GM12878 (cell line): ENCODE measurements around the gene ZNF423. TPM values are rescaled to one million over a fixed set of nuclear protein-coding genes. Genes with fewer than 3 reads are reported as not detected.

Source experiments
- ATAC-seq: fragments of 200-7000 bp; cut with Tn5 transposase; 3 replicates; pipeline ENCODE4 v1.9.1; 2020; ENCODE audit warnings: mild to moderate bottlenecking, moderate library complexity
- BruUV-seq: library from RNA; stranded (reverse); fragments of 400-500 nt; replicated peaks from 2 replicates; lab custom pipeline; 2021; lab: Mats Ljungman, UMichigan
- CTCF ChIA-PET: fragments of 300-600 bp; sonication (Branson Sonifier 250); formaldehyde crosslinking; extraction: SDS; loops from one replicate; lab custom pipeline; 2021; ENCODE audit warnings: inconsistent platforms; lab: Yijun Ruan, JAX
- POLR2A ChIA-PET: fragments of 350-600 bp; formaldehyde crosslinking; extraction: SDS; loops from one replicate; lab custom pipeline; 2021; ENCODE audit warnings: inconsistent platforms; lab: Charles Lee
- RAD21 ChIA-PET: fragments of 300-600 bp; sonication (Branson Sonifier 250); formaldehyde crosslinking; loops from one replicate; lab custom pipeline; 2023; ENCODE audit warnings: antibody characterized with exemption; ENCODE audit not compliant: unreplicated experiment; lab: Charles Lee
- SMC1A ChIA-PET: fragments of 300-600 bp; sonication (Branson Sonifier 250); formaldehyde crosslinking; loops from one replicate; lab custom pipeline; 2023; ENCODE audit not compliant: unreplicated experiment, uncharacterized antibody; lab: Charles Lee
- DNase-seq: peaks from one replicate; pipeline ENCODE4 v3.0.0-alpha.2; 2011; ENCODE audit warnings: low read depth, low spot score
- FAIRE-seq: peaks from 3 replicates; lab custom pipeline; 2011; peaks lifted over from hg19 to GRCh38; lab: Jason Lieb, UNC
- H2AFZ ChIP-seq: 2 replicates; pipeline ENCODE4 v1.6.0; 2011; ENCODE audit warnings: low read depth, low read length, control low read depth; ENCODE audit not compliant: control insufficient read depth
- H3K27ac ChIP-seq: 2 replicates; pipeline ENCODE4 v1.5.1; 2011; ENCODE audit warnings: control low read depth; ENCODE audit not compliant: control insufficient read depth, insufficient read depth
- H3K27me3 ChIP-seq, 2 experiments: replicated peaks in 1 of 2; 2 replicates each; pipeline versions ENCODE4 v1.6.0 to v1.6.1; 2011; ENCODE audit warnings: low read length in 1 of 2; ENCODE audit not compliant: control insufficient read depth in 2 of 2, insufficient read depth in 2 of 2
- H3K36me3 ChIP-seq, 2 experiments: 2 replicates each; pipeline ENCODE4 v1.5.1; 2011; ENCODE audit warnings: low read length in 1 of 2; ENCODE audit not compliant: control insufficient read depth in 2 of 2, insufficient read depth in 2 of 2
- H3K4me1 ChIP-seq: 2 replicates; pipeline ENCODE4 v1.6.1; 2011; ENCODE audit warnings: mild to moderate bottlenecking, low read length, moderate library complexity, mixed read lengths; ENCODE audit not compliant: control insufficient read depth, insufficient read depth
- H3K4me2 ChIP-seq: 2 replicates; pipeline ENCODE4 v1.6.0; 2011; ENCODE audit warnings: control low read depth; ENCODE audit not compliant: control insufficient read depth, insufficient read depth
- H3K4me3 ChIP-seq: fragments of 200-600 bp; sonication (generic); 2 replicates; pipeline ENCODE4 v1.5.1; 2016
- H3K79me2 ChIP-seq: 2 replicates; pipeline ENCODE4 v1.6.0; 2011; ENCODE audit warnings: low read length; ENCODE audit not compliant: control insufficient read depth, insufficient read depth
- H3K9ac ChIP-seq: 2 replicates; pipeline ENCODE4 v1.8.0; 2011; ENCODE audit warnings: low read length, control low read depth, mixed read lengths; ENCODE audit not compliant: control insufficient read depth, insufficient read depth
- H3K9me3 ChIP-seq: replicated peaks from 3 replicates; pipeline ENCODE4 v1.5.1; 2011; ENCODE audit warnings: mild to moderate bottlenecking, low read length; ENCODE audit not compliant: control insufficient read depth, insufficient read depth
- H4K20me1 ChIP-seq: 2 replicates; pipeline ENCODE4 v1.6.0; 2011; ENCODE audit not compliant: control insufficient read depth, insufficient read depth
- ASH2L ChIP-seq: fragments of 300-600, 200-600 bp; sonication (generic); IDR thresholded peaks from 2 replicates; pipeline ENCODE4 v1.6.1; 2017; ENCODE audit warnings: low read depth, mild to moderate bottlenecking, borderline replicate concordance
- BCLAF1 ChIP-seq: fragments of 450-650 bp; IDR thresholded peaks from 2 replicates; pipeline ENCODE4 v1.6.1; 2017; ENCODE audit warnings: antibody characterized with exemption, mild to moderate bottlenecking, moderate library complexity
- CTCF ChIP-seq, 3 experiments: IDR thresholded peaks in 2 of 3; conservative IDR thresholded peaks in 1 of 3; 2 replicates each; pipeline ENCODE4 v1.5.1; 2011; ENCODE audit warnings: low read depth in 3 of 3, low read length in 3 of 3, mild to moderate bottlenecking in 3 of 3, control low read depth in 2 of 3, moderate library complexity in 2 of 3, inconsistent platforms in 1 of 3, mixed read lengths in 1 of 3; ENCODE audit not compliant: control insufficient read depth in 2 of 3, insufficient read depth in 1 of 3; ENCODE audit errors: extremely low read depth in 1 of 3
- HCFC1 ChIP-seq: fragments of 150-350 bp; IDR thresholded peaks from 2 replicates; pipeline ENCODE4 v1.6.1; 2014; ENCODE audit warnings: low read length
- HDAC2 ChIP-seq: fragments of 200-600 bp; sonication (generic); IDR thresholded peaks from 2 replicates; pipeline ENCODE4 v1.6.1; 2017
- JUND ChIP-seq: IDR thresholded peaks from 2 replicates; pipeline ENCODE4 v1.6.1; 2012; ENCODE audit warnings: low read depth, mild to moderate bottlenecking, low read length, improper control_type of control experiment, moderate library complexity
- SMAD5 ChIP-seq: IDR thresholded peaks from 2 replicates; pipeline ENCODE4 v1.6.1; 2016; ENCODE audit warnings: antibody characterized with exemption, low read depth
- TARDBP ChIP-seq: IDR thresholded peaks from 2 replicates; pipeline ENCODE4 v1.6.1; 2016; ENCODE audit warnings: borderline replicate concordance
- TCF7 ChIP-seq: IDR thresholded peaks from 2 replicates; pipeline ENCODE4 v1.6.1; 2014; ENCODE audit warnings: antibody characterized with exemption, borderline replicate concordance
- ZBED1 ChIP-seq: IDR thresholded peaks from 2 replicates; pipeline ENCODE4 v1.6.1; 2016; ENCODE audit warnings: borderline replicate concordance
- WGBS: methylation state at CpG from one replicate; pipeline ENCODE4 v1.1.6; 2016; ENCODE audit warnings: low lambda C conversion rate; ENCODE audit not compliant: insufficient replicate concordance, insufficient coverage; ENCODE audit errors: missing lambda C conversion rate; 5-methylcytosine and 5-hydroxymethylcytosine counted together
- in situ Hi-C: fragments of 300-500 bp; cut with MboI; formaldehyde crosslinking; loops from 9 replicates; pipeline ENCODE4 v1.14.3; 2018; ENCODE audit warnings: mixed read lengths
- intact Hi-C: fragments of 100-400 bp; cut with micrococcal nuclease; formaldehyde crosslinking; loops from one replicate; pipeline ENCODE4 v1.14.2; 2022; ENCODE audit not compliant: unreplicated experiment
- polyA plus RNA-seq, 11 experiments: library from polyadenylated mRNA; depleted of rRNA in 4 of 11; unstranded in 6 of 11; stranded (reverse) in 5 of 11; fragments of >200 nt; fragmentation: Nextera tagmentation in 4 of 11; fragmentation: Illumina TruSeq in 1 of 11; extraction: Ambion mirVana in 4 of 11; extraction: Trizol in 1 of 11; gene quantifications; 1 replicate in 1 of 11; 2 replicates in 10 of 11; pipeline versions ENCODE4 v1.2.1 to v1.2.3, GENCODE V29; 2011 to 2016; ENCODE audit warnings: inconsistent platforms in 2 of 11, missing spikeins in 2 of 11, low read depth in 1 of 11
- total RNA-seq, 4 experiments: library from RNA; depleted of rRNA in 3 of 4; stranded (reverse); fragments of >200 nt in 3 of 4; fragmentation: Illumina TruSeq in 1 of 4; extraction: Trizol in 1 of 4; gene quantifications; 2 replicates each; pipeline versions ENCODE4 v1.2.1 to v1.2.3, GENCODE V29; 2013 to 2021
- TF ChIP-seq, protein P1 (sequence below): fragments of 450-650 bp; IDR thresholded peaks from 2 replicates; pipeline ENCODE4 v1.6.1; 2016; ENCODE audit warnings: mild to moderate bottlenecking, moderate library complexity, borderline replicate concordance
- TF ChIP-seq, protein P2 (sequence below): fragments of 450-650 bp; IDR thresholded peaks from 2 replicates; pipeline ENCODE4 v1.6.1; 2017; ENCODE audit warnings: low read depth, mild to moderate bottlenecking, moderate library complexity

The ZNF423 gene
- total and polyA plus RNA-seq, 10 of the 15 experiments (the other 5 are each of a cell fraction or from before 2014, with no cell fraction given): 0.03 to 0.64 (median 0.10) TPM

GRCh38 chr16:49834531-49835151 lies 21.3 kb downstream of the ZNF423 start:
- H3K4me1 ChIP-seq: no peaks in the 10 kb centered on the region
- no TSS peak for BruUV-seq
- in situ Hi-C loops (no loop called here), intact Hi-C loops (no loop called here)
- ATAC-seq: no peak
- no peak overlapping the region for H3K27ac ChIP-seq
- ChIA-PET CTCF (no interaction called here), POLR2A (no interaction called here), SMC1A (no interaction called here), RAD21 (no interaction called here)
- no peaks in the 10 kb centered on the region for H3K79me2 ChIP-seq
- DNase-seq: no peak
- no peak overlapping the region for H3K4me3 ChIP-seq
- no peaks in the 10 kb centered on the region for H3K9me3 ChIP-seq
- H3K9ac ChIP-seq: no peak overlapping the region
- no peak overlapping the region for H3K4me2 ChIP-seq
- H2AFZ ChIP-seq: no peak overlapping the region
- no peaks in the 10 kb centered on the region for H4K20me1 ChIP-seq
- 38% methylated on average over 14 of the region's 19 CpGs for WGBS
- H3K27me3 ChIP-seq: peaks cover 9 to 16% of the 10 kb centered on the region in 2 experiments
- FAIRE-seq: no peak
- H3K36me3 ChIP-seq: no peaks in the 10 kb centered on the region
- TF ChIP-seq HCFC1 (no peak), SMAD5 (no peak), ZBED1 (no peak), BCLAF1 (no peak), CTCF (IDR thresholded peaks at IDR 0.05 in 2 of 3, conservative IDR thresholded peaks at IDR 0.05 in 1 of 3; ENCODE audit: control insufficient read depth in 2 of 3, extremely low read depth in 1 of 3, insufficient read depth in 1 of 3, low read depth in 3 of 3, low read length in 3 of 3) (no peak), JUND (no peak), ASH2L (no peak), TARDBP (no peak), HDAC2 (no peak), TCF7 (no peak)
- TF ChIP-seq, protein P1, sequence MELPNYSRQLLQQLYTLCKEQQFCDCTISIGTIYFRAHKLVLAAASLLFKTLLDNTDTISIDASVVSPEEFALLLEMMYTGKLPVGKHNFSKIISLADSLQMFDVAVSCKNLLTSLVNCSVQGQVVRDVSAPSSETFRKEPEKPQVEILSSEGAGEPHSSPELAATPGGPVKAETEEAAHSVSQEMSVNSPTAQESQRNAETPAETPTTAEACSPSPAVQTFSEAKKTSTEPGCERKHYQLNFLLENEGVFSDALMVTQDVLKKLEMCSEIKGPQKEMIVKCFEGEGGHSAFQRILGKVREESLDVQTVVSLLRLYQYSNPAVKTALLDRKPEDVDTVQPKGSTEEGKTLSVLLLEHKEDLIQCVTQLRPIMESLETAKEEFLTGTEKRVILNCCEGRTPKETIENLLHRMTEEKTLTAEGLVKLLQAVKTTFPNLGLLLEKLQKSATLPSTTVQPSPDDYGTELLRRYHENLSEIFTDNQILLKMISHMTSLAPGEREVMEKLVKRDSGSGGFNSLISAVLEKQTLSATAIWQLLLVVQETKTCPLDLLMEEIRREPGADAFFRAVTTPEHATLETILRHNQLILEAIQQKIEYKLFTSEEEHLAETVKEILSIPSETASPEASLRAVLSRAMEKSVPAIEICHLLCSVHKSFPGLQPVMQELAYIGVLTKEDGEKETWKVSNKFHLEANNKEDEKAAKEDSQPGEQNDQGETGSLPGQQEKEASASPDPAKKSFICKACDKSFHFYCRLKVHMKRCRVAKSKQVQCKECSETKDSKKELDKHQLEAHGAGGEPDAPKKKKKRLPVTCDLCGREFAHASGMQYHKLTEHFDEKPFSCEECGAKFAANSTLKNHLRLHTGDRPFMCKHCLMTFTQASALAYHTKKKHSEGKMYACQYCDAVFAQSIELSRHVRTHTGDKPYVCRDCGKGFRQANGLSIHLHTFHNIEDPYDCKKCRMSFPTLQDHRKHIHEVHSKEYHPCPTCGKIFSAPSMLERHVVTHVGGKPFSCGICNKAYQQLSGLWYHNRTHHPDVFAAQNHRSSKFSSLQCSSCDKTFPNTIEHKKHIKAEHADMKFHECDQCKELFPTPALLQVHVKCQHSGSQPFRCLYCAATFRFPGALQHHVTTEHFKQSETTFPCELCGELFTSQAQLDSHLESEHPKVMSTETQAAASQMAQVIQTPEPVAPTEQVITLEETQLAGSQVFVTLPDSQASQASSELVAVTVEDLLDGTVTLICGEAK: no peak
- TF ChIP-seq, protein P2, sequence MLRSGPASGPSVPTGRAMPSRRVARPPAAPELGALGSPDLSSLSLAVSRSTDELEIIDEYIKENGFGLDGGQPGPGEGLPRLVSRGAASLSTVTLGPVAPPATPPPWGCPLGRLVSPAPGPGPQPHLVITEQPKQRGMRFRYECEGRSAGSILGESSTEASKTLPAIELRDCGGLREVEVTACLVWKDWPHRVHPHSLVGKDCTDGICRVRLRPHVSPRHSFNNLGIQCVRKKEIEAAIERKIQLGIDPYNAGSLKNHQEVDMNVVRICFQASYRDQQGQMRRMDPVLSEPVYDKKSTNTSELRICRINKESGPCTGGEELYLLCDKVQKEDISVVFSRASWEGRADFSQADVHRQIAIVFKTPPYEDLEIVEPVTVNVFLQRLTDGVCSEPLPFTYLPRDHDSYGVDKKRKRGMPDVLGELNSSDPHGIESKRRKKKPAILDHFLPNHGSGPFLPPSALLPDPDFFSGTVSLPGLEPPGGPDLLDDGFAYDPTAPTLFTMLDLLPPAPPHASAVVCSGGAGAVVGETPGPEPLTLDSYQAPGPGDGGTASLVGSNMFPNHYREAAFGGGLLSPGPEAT: no peak
